H1 (cell line): ENCODE data around the gene SLC25A42. TPM values are rescaled to one million over a fixed set of nuclear protein-coding genes. Genes with fewer than 3 reads are reported as not detected.

ENCODE experiments used
- CTCF ChIA-PET: fragments of 300-600 bp; sonication (Branson Sonifier 250); formaldehyde crosslinking; loops from one replicate; lab custom pipeline; 2021; ENCODE audit not compliant: partially characterized antibody; lab: Charles Lee
- POLR2A ChIA-PET: fragments of 300-600 bp; sonication (Branson Sonifier 250); formaldehyde crosslinking; loops from one replicate; lab custom pipeline; 2021; ENCODE audit warnings: inconsistent platforms; ENCODE audit not compliant: partially characterized antibody; lab: Charles Lee
- DNase-seq, 2 experiments: peaks; one replicate each; pipeline versions ENCODE4 v3.0.0 to v3.0.0-alpha.2; 2010 to 2022; ENCODE audit warnings: low spot score in 2 of 2, low read depth in 1 of 2, mixed read lengths in 1 of 2
- FAIRE-seq: peaks from 2 replicates; lab custom pipeline; 2011; peaks lifted over from hg19 to GRCh38; lab: Jason Lieb, UNC
- H2AFZ ChIP-seq: 2 replicates; pipeline ENCODE4 v1.8.1; 2012; ENCODE audit warnings: low read length, inconsistent platforms
- H2AK5ac ChIP-seq: 2 replicates; pipeline ENCODE4 v1.6.1; 2013; ENCODE audit warnings: low read depth, low read length
- H2BK120ac ChIP-seq: replicated peaks from 2 replicates; pipeline ENCODE3; 2013; ENCODE audit warnings: low read depth, low read length, inconsistent platforms
- H2BK12ac ChIP-seq: 2 replicates; pipeline ENCODE4 v1.6.1; 2013; ENCODE audit warnings: low read depth, low read length
- H2BK15ac ChIP-seq: 2 replicates; pipeline ENCODE4 v1.6.1; 2013; ENCODE audit warnings: low read length
- H2BK20ac ChIP-seq: 2 replicates; pipeline ENCODE4 v1.6.1; 2013; ENCODE audit warnings: low read length
- H2BK5ac ChIP-seq: 2 replicates; pipeline ENCODE4 v1.6.1; 2013; ENCODE audit warnings: low read depth, low read length
- H3K14ac ChIP-seq: 2 replicates; pipeline ENCODE4 v1.6.1; 2013; ENCODE audit warnings: inconsistent platforms; ENCODE audit not compliant: insufficient read length
- H3K18ac ChIP-seq: 2 replicates; pipeline ENCODE4 v1.6.1; 2013; ENCODE audit warnings: low read length; ENCODE audit errors: extremely low read depth
- H3K23ac ChIP-seq: 2 replicates; pipeline ENCODE4 v1.6.1; 2013; ENCODE audit warnings: inconsistent platforms; ENCODE audit not compliant: insufficient read length
- H3K23me2 ChIP-seq: 2 replicates; pipeline ENCODE4 v1.6.1; 2013; ENCODE audit warnings: low read depth, low read length
- H3K27ac ChIP-seq: 2 replicates; pipeline ENCODE4 v1.6.1; 2011; ENCODE audit warnings: low read depth, low read length, inconsistent platforms
- H3K27me3 ChIP-seq, 4 experiments: replicated peaks in 1 of 4; 1 replicate in 1 of 4; 2 replicates in 3 of 4; pipeline versions ENCODE4 v1.6.1 to v1.8.1; 2011 to 2013; ENCODE audit warnings: low read length in 3 of 4, mild to moderate bottlenecking in 3 of 4, inconsistent platforms in 2 of 4, mixed read lengths in 2 of 4, moderate library complexity in 1 of 4; ENCODE audit not compliant: control insufficient read depth in 3 of 4, insufficient read depth in 3 of 4; ENCODE audit errors: extremely low read depth in 1 of 4
- H3K36me3 ChIP-seq, 4 experiments: 2 replicates each; pipeline versions ENCODE4 v1.6.1 to v1.8.1; 2011 to 2013; ENCODE audit warnings: mild to moderate bottlenecking in 4 of 4, low read length in 3 of 4, moderate library complexity in 2 of 4, control low read depth in 1 of 4, inconsistent platforms in 1 of 4; ENCODE audit not compliant: insufficient read depth in 4 of 4, control insufficient read depth in 2 of 4
- H3K4ac ChIP-seq: replicated peaks from 2 replicates; pipeline ENCODE3; 2013; ENCODE audit warnings: low read length, low read depth, mixed read lengths, inconsistent platforms; ENCODE audit not compliant: insufficient read length
- H3K4me1 ChIP-seq, 4 experiments: replicated peaks in 1 of 4; 1 replicate in 1 of 4; 2 replicates in 3 of 4; pipeline versions ENCODE4 v1.6.1 to v1.8.1; 2011 to 2013; ENCODE audit warnings: low read length in 3 of 4, inconsistent platforms in 2 of 4, mixed read lengths in 1 of 4; ENCODE audit not compliant: insufficient read depth in 4 of 4, control insufficient read depth in 3 of 4
- H3K4me2 ChIP-seq, 2 experiments: 2 replicates each; pipeline versions ENCODE4 v1.6.1 to v1.8.1; 2011 to 2013; ENCODE audit warnings: low read depth in 2 of 2, low read length in 2 of 2, control low read depth in 1 of 2, inconsistent platforms in 1 of 2, mild to moderate bottlenecking in 1 of 2; ENCODE audit not compliant: insufficient read depth in 1 of 2
- H3K4me3 ChIP-seq, 4 experiments: fragments of 200-600, 300-600 bp in 1 of 4; sonication (generic), shearing (Covaris generic), sonication (Bioruptor Twin) in 1 of 4; 2 replicates each; pipeline versions ENCODE4 v1.5.1 to v1.8.1; 2011 to 2016; ENCODE audit warnings: low read length in 4 of 4, low read depth in 3 of 4, control low read depth in 2 of 4, inconsistent platforms in 2 of 4, mild to moderate bottlenecking in 2 of 4, mixed read lengths in 1 of 4, moderate library complexity in 1 of 4; ENCODE audit not compliant: insufficient read depth in 2 of 4; ENCODE audit errors: extremely low read depth in 1 of 4
- H3K56ac ChIP-seq: replicated peaks from 2 replicates; pipeline ENCODE3; 2013; ENCODE audit warnings: low read depth, mild to moderate bottlenecking, mixed read lengths, low read length, inconsistent platforms; ENCODE audit not compliant: insufficient read length
- H3K79me1 ChIP-seq: 2 replicates; pipeline ENCODE4 v1.6.1; 2013; ENCODE audit warnings: low read depth, low read length, control low read depth
- H3K79me2 ChIP-seq, 2 experiments: 2 replicates each; pipeline versions ENCODE4 v1.6.1 to v1.8.1; 2012 to 2013; ENCODE audit warnings: low read length in 2 of 2, mild to moderate bottlenecking in 2 of 2, inconsistent platforms in 1 of 2; ENCODE audit not compliant: insufficient read depth in 2 of 2, control insufficient read depth in 1 of 2
- H3K9ac ChIP-seq, 4 experiments: replicated peaks in 1 of 4; 1 replicate in 1 of 4; 2 replicates in 3 of 4; pipeline versions ENCODE4 v1.6.1 to v1.8.1; 2011 to 2013; ENCODE audit warnings: low read depth in 3 of 4, low read length in 3 of 4, control low read depth in 2 of 4, mild to moderate bottlenecking in 2 of 4, moderate library complexity in 2 of 4, inconsistent platforms in 1 of 4; ENCODE audit errors: extremely low read depth in 1 of 4
- H3K9me3 ChIP-seq, 2 experiments: 2 replicates each; pipeline versions ENCODE4 v1.6.1 to v1.8.1; 2012 to 2013; ENCODE audit warnings: mild to moderate bottlenecking in 2 of 2, moderate library complexity in 2 of 2, control low read depth in 1 of 2, inconsistent platforms in 1 of 2, low read depth in 1 of 2, low read length in 1 of 2, mixed read lengths in 1 of 2; ENCODE audit not compliant: insufficient read depth in 2 of 2
- H4K20me1 ChIP-seq, 2 experiments: replicated peaks in 1 of 2; 2 replicates each; pipeline versions ENCODE3 to v1.8.1; 2011 to 2013; ENCODE audit warnings: inconsistent platforms in 2 of 2, low read length in 2 of 2, mild to moderate bottlenecking in 1 of 2; ENCODE audit not compliant: insufficient read depth in 2 of 2, control insufficient read depth in 1 of 2
- H4K5ac ChIP-seq: 2 replicates; pipeline ENCODE4 v1.6.1; 2013; ENCODE audit warnings: low read length, low read depth, mixed read lengths, inconsistent platforms; ENCODE audit not compliant: insufficient read length
- H4K8ac ChIP-seq: 2 replicates; pipeline ENCODE4 v1.8.0; 2013; ENCODE audit warnings: mild to moderate bottlenecking, moderate library complexity, low read length, inconsistent platforms; ENCODE audit not compliant: insufficient read depth; ENCODE audit errors: extremely low read depth
- H4K91ac ChIP-seq: replicated peaks from 2 replicates; pipeline ENCODE3; 2013; ENCODE audit warnings: low read length, mixed read lengths, inconsistent platforms; ENCODE audit not compliant: insufficient read length
- ATF2 ChIP-seq: IDR thresholded peaks from 2 replicates; pipeline ENCODE4 v1.6.1; 2012; ENCODE audit warnings: low read length, inconsistent platforms
- BACH1 ChIP-seq: IDR thresholded peaks from 2 replicates; pipeline ENCODE4 v1.6.1; 2012; ENCODE audit warnings: low read length, improper control_type of control experiment
- E2F6 ChIP-seq: IDR thresholded peaks from 2 replicates; pipeline ENCODE4 v1.6.1; 2012; ENCODE audit warnings: inconsistent platforms
- MAX ChIP-seq: IDR thresholded peaks from 2 replicates; pipeline ENCODE4 v1.6.1; 2012; ENCODE audit warnings: inconsistent platforms
- PHF8 ChIP-seq: fragments of 200-600 bp; sonication (generic); conservative IDR thresholded peaks from 2 replicates; pipeline ENCODE4 v1.7.1; 2012; ENCODE audit warnings: low read depth, mild to moderate bottlenecking, inconsistent platforms, low read length, moderate library complexity
- SAP30 ChIP-seq: fragments of 300-600 bp; sonication (generic); IDR thresholded peaks from 2 replicates; pipeline ENCODE4 v1.7.1; 2012; ENCODE audit warnings: low read length, moderate library complexity, mild to moderate bottlenecking, inconsistent platforms; ENCODE audit not compliant: insufficient read depth, insufficient replicate concordance
- TAF7 ChIP-seq: optimal IDR thresholded peaks from 2 replicates; pipeline ENCODE3; 2011; ENCODE audit warnings: low read depth, mild to moderate bottlenecking, inconsistent platforms, low read length, moderate library complexity, borderline replicate concordance
- TBP ChIP-seq: IDR thresholded peaks from 2 replicates; pipeline ENCODE4 v1.6.1; 2011; ENCODE audit warnings: low read depth, low read length, improper control_type of control experiment
- WGBS, 2 experiments: shearing (Covaris generic) in 1 of 2; methylation state at CpG; one replicate each; pipeline versions ENCODE4 v1.1.6 to v1.1.7; 2013 to 2015; ENCODE audit warnings: low lambda C conversion rate in 2 of 2, mixed read lengths in 2 of 2, inconsistent platforms in 1 of 2, low coverage in 1 of 2, missing lambda C conversion rate in 1 of 2; ENCODE audit not compliant: insufficient replicate concordance in 2 of 2, insufficient coverage in 1 of 2, insufficient read length in 1 of 2; ENCODE audit errors: extremely low coverage in 1 of 2, missing lambda C conversion rate in 1 of 2; 5-methylcytosine and 5-hydroxymethylcytosine counted together
- polyA plus RNA-seq, 7 experiments: library from polyadenylated mRNA; depleted of rRNA in 3 of 7; stranded (reverse) in 5 of 7; unstranded in 2 of 7; fragments of >200 nt in 5 of 7; fragments of 200-250 nt in 2 of 7; gene quantifications; 1 replicate in 5 of 7; 2 replicates in 1 of 7; 4 replicates in 1 of 7; pipeline versions ENCODE4 v1.2.1 to v1.2.3, GENCODE V29; 2011 to 2013; ENCODE audit warnings: missing spikeins in 2 of 7, mixed read lengths in 2 of 7
- total RNA-seq: library from RNA; stranded (reverse); fragmentation: NEBNext Ultra II Directional; extraction: Animal tissue kit (Norgen Biotek cat#: 25700); gene quantifications from 2 replicates; pipeline ENCODE4 v1.2.1, GENCODE V29; 2021

SLC25A42 gene
- total and polyA plus RNA-seq, 2 of the 8 experiments (the other 6 are each of a cell fraction or from before 2014, with no cell fraction given), result 5.9 to 6.2 TPM

- no peak overlapping the region for H2BK20ac ChIP-seq
- no peak overlapping the region for H4K8ac ChIP-seq
- ChIA-PET POLR2A (interaction anchor here (0.6 to 1.4 kb wide), 2 partner anchors 10 to 580 kb away, joined by 3 read pairs; no protein-coding TSS in a partner anchor), CTCF (interaction anchor here (1.0 to 6.8 kb wide), 8 partner anchors 10 to 178 kb away, joined by 3 to 58 read pairs (median 19); no protein-coding TSS in a partner anchor)
- H2BK120ac ChIP-seq, result no peak overlapping the region
- DNase-seq (no peak), FAIRE-seq (no peak)
- H3K27me3 ChIP-seq, result no peaks in the 10 kb centered on the region; a peak in 1 of 7 replicates
- no peak overlapping the region for H3K23ac ChIP-seq
- no peak overlapping the region for H4K5ac ChIP-seq
- no peak overlapping the region for H3K27ac ChIP-seq
- H2AFZ ChIP-seq, result no peak overlapping the region
- no peak overlapping the region for H3K9ac ChIP-seq
- peaks cover 15 to 38% (median 32%) of the 10 kb centered on the region in 4 experiments for H3K36me3 ChIP-seq
- H3K4me3 ChIP-seq, result no peak overlapping the region
- no peaks in the 10 kb centered on the region for H3K23me2 ChIP-seq
- H3K9me3 ChIP-seq, result no peaks in the 10 kb centered on the region
- H4K91ac ChIP-seq, result no peak overlapping the region
- no peak overlapping the region for H2BK5ac ChIP-seq
- H3K18ac ChIP-seq, result no peak overlapping the region
- H2BK12ac ChIP-seq, result no peak overlapping the region
- 90% methylated on average over 4 of the region's 4 CpGs; no CpG with 5 or more reads in 1 of the 2 experiments for WGBS, 2 experiments
- H4K20me1 ChIP-seq, result peaks cover 13 to 14% of the 10 kb centered on the region in 2 experiments
- no peak overlapping the region for H2BK15ac ChIP-seq
- no peak overlapping the region for H3K14ac ChIP-seq
- H3K79me2 ChIP-seq, result no peaks in the 10 kb centered on the region
- H3K4ac ChIP-seq, result no peak overlapping the region
- H3K79me1 ChIP-seq, result peaks cover 4% of the 10 kb centered on the region; the same call in 1 of the 2 replicates
- no peak overlapping the region for H3K4me2 ChIP-seq
- no peak overlapping the region for H2AK5ac ChIP-seq
- H3K56ac ChIP-seq, result no peak overlapping the region
- H3K4me1 ChIP-seq, result no peaks in the 10 kb centered on the region
- no peak for TF ChIP-seq SAP30
- TF ChIP-seq BACH1, result no peak
- TF ChIP-seq MAX, result no peak
- TF ChIP-seq PHF8, result no peak
- TF ChIP-seq E2F6, result no peak
- no peak for TF ChIP-seq TAF7
- TF ChIP-seq TBP, result no peak
- no peak for TF ChIP-seq ATF2
Measured at GRCh38 chr19:19050104-19050503, 13.7 kb upstream of the SLC25A42 start.
